ENCODE results near the gene ROBO1. TPM values are rescaled to one million over a fixed set of nuclear protein-coding genes. Genes with fewer than 3 reads are reported as not detected.

The ROBO1 gene
- total RNA-seq, 1 donor from 2014 or later = 27.1 TPM

DNA sequence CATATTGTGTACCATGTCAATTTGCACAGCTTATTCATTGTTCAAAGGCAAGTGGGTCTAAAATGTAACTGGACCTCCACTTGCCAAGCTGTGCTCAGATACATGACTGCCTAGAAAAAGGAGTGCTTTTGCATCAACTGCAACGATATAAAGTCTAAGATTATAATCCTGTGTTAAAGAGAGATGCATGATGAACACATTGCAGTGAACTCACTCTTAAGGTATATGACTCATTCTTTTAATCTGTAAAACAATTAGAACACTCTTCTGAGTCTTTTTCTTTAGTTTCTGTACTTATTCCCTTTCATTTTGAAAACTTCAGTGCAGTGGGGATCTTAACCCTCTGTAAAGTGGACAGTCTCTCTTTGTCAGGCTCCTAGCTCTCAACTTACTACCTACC, 982.8 kb downstream of the ROBO1 start:
- H3K36me3 ChIP-seq = no peaks in the 10 kb centered on the region
- no peaks in the 10 kb centered on the region for H3K9me3 ChIP-seq
- DNase-seq (no peak), ATAC-seq (no peak)
- intact Hi-C loops (cut with DNase I) = no loop called here
- TF ChIP-seq, protein P1, sequence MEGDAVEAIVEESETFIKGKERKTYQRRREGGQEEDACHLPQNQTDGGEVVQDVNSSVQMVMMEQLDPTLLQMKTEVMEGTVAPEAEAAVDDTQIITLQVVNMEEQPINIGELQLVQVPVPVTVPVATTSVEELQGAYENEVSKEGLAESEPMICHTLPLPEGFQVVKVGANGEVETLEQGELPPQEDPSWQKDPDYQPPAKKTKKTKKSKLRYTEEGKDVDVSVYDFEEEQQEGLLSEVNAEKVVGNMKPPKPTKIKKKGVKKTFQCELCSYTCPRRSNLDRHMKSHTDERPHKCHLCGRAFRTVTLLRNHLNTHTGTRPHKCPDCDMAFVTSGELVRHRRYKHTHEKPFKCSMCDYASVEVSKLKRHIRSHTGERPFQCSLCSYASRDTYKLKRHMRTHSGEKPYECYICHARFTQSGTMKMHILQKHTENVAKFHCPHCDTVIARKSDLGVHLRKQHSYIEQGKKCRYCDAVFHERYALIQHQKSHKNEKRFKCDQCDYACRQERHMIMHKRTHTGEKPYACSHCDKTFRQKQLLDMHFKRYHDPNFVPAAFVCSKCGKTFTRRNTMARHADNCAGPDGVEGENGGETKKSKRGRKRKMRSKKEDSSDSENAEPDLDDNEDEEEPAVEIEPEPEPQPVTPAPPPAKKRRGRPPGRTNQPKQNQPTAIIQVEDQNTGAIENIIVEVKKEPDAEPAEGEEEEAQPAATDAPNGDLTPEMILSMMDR (IDR thresholded peaks at IDR 0.05) = no peak
- H3K4me3 ChIP-seq = no peak overlapping the region
- no peaks in the 10 kb centered on the region for H3K4me1 ChIP-seq
- H3K27me3 ChIP-seq = no peaks in the 10 kb centered on the region
- no peak overlapping the region for H3K27ac ChIP-seq

GRCh38 chr3:78781351-78781750, 986.4 kb downstream of the ROBO1 start:
- Histone ChIP-seq H3K4me1 (no peaks in the 10 kb centered on the region), H3K4me3 (no peak overlapping the region), H3K9me3 (no peaks in the 10 kb centered on the region), H3K36me3 (no peaks in the 10 kb centered on the region), H3K27me3 (no peaks in the 10 kb centered on the region), H3K27ac (no peak overlapping the region)
- ATAC-seq = no peak
- DNase-seq = no peak
- intact Hi-C loops (cut with DNase I) = no loop called here
- TF ChIP-seq, protein P1 (IDR thresholded peaks at IDR 0.05) = no peak

DNA sequence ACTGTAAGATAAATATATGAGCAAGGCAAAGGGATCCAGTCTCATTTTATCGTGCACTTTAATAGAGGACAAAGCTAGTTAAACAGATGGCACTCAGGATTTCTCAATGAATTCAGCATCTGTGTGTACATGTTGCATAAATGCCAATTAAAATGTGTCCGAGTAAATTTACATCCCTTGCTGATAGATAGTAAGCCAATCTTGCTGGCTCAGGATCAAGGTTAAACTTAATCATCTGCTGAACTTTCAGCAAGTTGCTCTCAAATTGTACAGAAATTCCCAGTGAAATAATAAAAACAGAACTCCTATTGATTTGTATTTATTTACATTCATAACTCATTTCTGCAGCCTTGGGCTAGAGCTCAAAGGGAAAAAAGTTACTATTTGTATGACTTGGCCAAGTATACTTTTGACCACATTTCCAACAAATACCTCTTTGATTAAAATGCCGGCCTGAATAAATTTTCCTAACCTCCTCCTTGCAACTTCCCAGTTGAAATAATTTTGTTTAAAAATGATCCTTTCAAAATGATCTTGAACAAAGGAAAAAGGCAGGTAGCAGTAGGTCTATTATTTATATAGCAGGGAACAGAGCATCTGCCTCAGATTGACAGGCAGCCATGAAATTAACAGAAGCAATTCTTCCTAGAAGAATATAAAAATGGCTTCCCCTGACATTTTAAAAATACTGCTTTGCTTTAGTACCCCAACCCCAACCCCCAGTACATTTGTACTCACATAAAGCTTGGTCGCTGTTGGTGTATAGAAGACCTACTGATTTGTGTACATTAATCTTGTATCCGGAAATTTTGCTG, 1001.9 kb downstream of the ROBO1 start:
- Histone ChIP-seq H3K36me3 (no peaks in the 10 kb centered on the region), H3K27ac (no peak overlapping the region), H3K9me3 (no peaks in the 10 kb centered on the region), H3K4me3 (no peak overlapping the region), H3K4me1 (no peaks in the 10 kb centered on the region), H3K27me3 (no peaks in the 10 kb centered on the region)
- no peak for ATAC-seq
- DNase-seq = no peak
- TF ChIP-seq, protein P1 (IDR thresholded peaks at IDR 0.05) = no peak
- intact Hi-C loops (cut with DNase I) = no loop called here

GRCh38 chr3:78764634-78765033, 1003.2 kb downstream of the ROBO1 start:
- Histone ChIP-seq H3K36me3 (no peaks in the 10 kb centered on the region), H3K4me1 (no peaks in the 10 kb centered on the region), H3K27me3 (no peaks in the 10 kb centered on the region), H3K27ac (no peak overlapping the region), H3K9me3 (no peaks in the 10 kb centered on the region), H3K4me3 (no peak overlapping the region)
- no peak for ATAC-seq
- intact Hi-C loops (cut with DNase I) = no loop called here
- TF ChIP-seq, protein P1 (IDR thresholded peaks at IDR 0.05) = no peak
- no peak for DNase-seq

DNA sequence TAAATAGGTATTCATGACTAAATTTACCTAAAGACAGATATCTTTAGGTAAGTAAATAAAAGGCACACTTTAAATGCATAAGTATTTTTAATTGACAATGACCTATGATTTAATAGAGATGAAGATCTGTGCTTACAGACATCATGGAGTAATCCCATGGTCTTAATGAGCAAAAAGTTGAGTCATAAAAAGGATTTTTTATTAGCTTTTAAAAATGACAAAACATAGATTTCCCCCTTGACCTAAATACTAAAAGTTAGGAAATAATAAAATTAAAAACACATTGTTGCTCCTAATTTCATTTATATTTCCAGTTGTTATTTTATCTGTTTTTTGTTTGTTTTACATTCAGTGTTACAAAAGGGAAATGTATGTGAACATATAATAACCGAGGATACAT, 1005.7 kb downstream of the ROBO1 start:
- TF ChIP-seq, protein P1 (IDR thresholded peaks at IDR 0.05) = no peak

More for the DNA sequence above, 1005.7 kb downstream of the ROBO1 start:
- ATAC-seq (no peak), DNase-seq (no peak)
- Histone ChIP-seq H3K9me3 (no peaks in the 10 kb centered on the region), H3K4me3 (no peak overlapping the region), H3K27me3 (no peaks in the 10 kb centered on the region), H3K4me1 (no peaks in the 10 kb centered on the region), H3K27ac (no peak overlapping the region), H3K36me3 (no peaks in the 10 kb centered on the region)
- intact Hi-C loops (cut with DNase I) = no loop called here

Data from upper lobe of right lung (tissue), 1 donor.